Dedifferentiated amniotic fluid mesenchymal stem cell (primary cell): ENCODE measurements around the gene PSMG1.
A peak's percentile ranks its signal among the peaks of the same experiment; 100 is the strongest.
"Not testable (repeated sequence)": the region's sequence is repeated elsewhere in the genome, so short reads cannot be mapped to it uniquely, and the experiment has no call there.

ENCODE experiments used
- DNase-seq: peaks from one replicate; pipeline ENCODE4 v3.0.0-alpha.2; 2016; ENCODE audit errors: extremely low spot score

PSMG1 gene

GRCh38 chr21:39156024-39156423 lies 27.2 kb downstream of the PSMG1 start:
- DNase-seq = peak; percentile 28

- DNase-seq = no peak
Measured at GRCh38 chr21:39155578-39155977, 27.7 kb downstream of the PSMG1 start.

- no peak for DNase-seq
Measured at GRCh38 chr21:39153842-39154241, 29.4 kb downstream of the PSMG1 start.

GRCh38 chr21:39153373-39153772 lies 29.9 kb downstream of the PSMG1 start:
- no peak for DNase-seq

GRCh38 chr21:39152271-39152670 lies 31.0 kb downstream of the PSMG1 start:
- DNase-seq = no peak

- DNase-seq = no peak
Measured at GRCh38 chr21:39150877-39151276, 32.4 kb downstream of the PSMG1 start.

- no peak for DNase-seq
Measured at GRCh38 chr21:39150316-39150715, 32.9 kb downstream of the PSMG1 start.

GRCh38 chr21:39149882-39150281 lies 33.4 kb downstream of the PSMG1 start:
- no peak for DNase-seq

- no peak for DNase-seq
Measured at GRCh38 chr21:39148975-39149374, 34.3 kb downstream of the PSMG1 start.

- no peak for DNase-seq
Measured at GRCh38 chr21:39144191-39144590, 39.1 kb downstream of the PSMG1 start.

GRCh38 chr21:39142972-39143371 lies 40.3 kb downstream of the PSMG1 start:
- DNase-seq = no peak

- DNase-seq = no peak
Measured at GRCh38 chr21:39141502-39141901, 41.7 kb downstream of the PSMG1 start.

GRCh38 chr21:39137248-39138178 lies 45.7 kb downstream of the PSMG1 start:
- peak; percentile 16 for DNase-seq

- DNase-seq = no peak
Measured at GRCh38 chr21:39136711-39137110, 46.5 kb downstream of the PSMG1 start.

- DNase-seq = not testable (repeated sequence)
Measured at GRCh38 chr21:39136138-39136537, 47.1 kb downstream of the PSMG1 start.

- no peak for DNase-seq
Measured at GRCh38 chr21:39134288-39134810, 48.9 kb downstream of the PSMG1 start.

GRCh38 chr21:39132248-39132647 lies 51.0 kb downstream of the PSMG1 start:
- no peak for DNase-seq

- DNase-seq = no peak
Measured at GRCh38 chr21:39131791-39132190, 51.5 kb downstream of the PSMG1 start.

- no peak for DNase-seq
Measured at GRCh38 chr21:39127506-39127905, 55.7 kb downstream of the PSMG1 start.

GRCh38 chr21:39126486-39126806 lies 56.8 kb downstream of the PSMG1 start:
- DNase-seq = no peak

- DNase-seq = peak; percentile 68
Measured at GRCh38 chr21:39125752-39126485, 57.3 kb downstream of the PSMG1 start.
